Activated T-helper 1 cell treated with anti-CD3 and anti-CD28 coated beads, Interleukin-12 subunit alpha, Interleukin-12 subunit beta, Interleukin-2, Interleukin-4 antibody, amounts not matched to agents 30 ng/mL and 10 ng/mL and 1 ng/mL, durations not matched to agents 14 hours and 24 hours and 36 hours (primary cell): ENCODE results near the gene NPR1. TPM values are rescaled to one million over a fixed set of nuclear protein-coding genes. Genes with fewer than 3 reads are reported as not detected.
"Not testable (repeated sequence)": the region's sequence is repeated elsewhere in the genome, so short reads cannot be mapped to it uniquely, and the experiment has no call there.

Experiments
- DNase-seq: peaks from one replicate; pipeline ENCODE4 v3.0.0; 2021; ENCODE audit warnings: low spot score
- H3K27ac Mint-ChIP-seq: one replicate; pipeline ENCODE4 v1.8.0; 2021; ENCODE audit warnings: mild to moderate bottlenecking, mixed read lengths
- H3K27me3 Mint-ChIP-seq: one replicate; pipeline ENCODE4 v1.8.0; 2022; ENCODE audit warnings: mild to moderate bottlenecking, moderate library complexity, mixed read lengths; ENCODE audit not compliant: insufficient read depth
- H3K36me3 Mint-ChIP-seq: one replicate; pipeline ENCODE4 v1.8.0; 2021; ENCODE audit warnings: low read depth, mixed read lengths
- H3K4me1 Mint-ChIP-seq: one replicate; pipeline ENCODE4 v1.8.0; 2021; ENCODE audit warnings: low read depth, mixed read lengths
- H3K4me3 Mint-ChIP-seq: one replicate; pipeline ENCODE4 v1.8.0; 2021; ENCODE audit warnings: mild to moderate bottlenecking, moderate library complexity, mixed read lengths
- H3K9me3 Mint-ChIP-seq: one replicate; pipeline ENCODE4 v1.8.0; 2021; ENCODE audit warnings: mixed read lengths
- intact Hi-C: fragments of 100-400 bp; cut with micrococcal nuclease; formaldehyde crosslinking; loops from one replicate; pipeline ENCODE4 v1.15.1; 2024
- total RNA-seq: library from RNA; stranded (reverse); gene quantifications from 2 replicates; pipeline ENCODE4 v1.2.3, GENCODE V29; 2022

Gene NPR1
- total RNA-seq, 1 donor from 2014 or later: 0.05 TPM

GRCh38 chr1:153640213-153640612 lies 38.3 kb upstream of the NPR1 start:
- DNase-seq, intact Hi-C loops, H3K27ac Mint-ChIP-seq, H3K27me3 Mint-ChIP-seq, H3K4me3 Mint-ChIP-seq, H3K9me3 Mint-ChIP-seq: not testable (repeated sequence)
- Mint-ChIP-seq H3K4me1 (peaks cover 38% of the 10 kb centered on the region), H3K36me3 (peaks cover 55% of the 10 kb centered on the region)

DNA sequence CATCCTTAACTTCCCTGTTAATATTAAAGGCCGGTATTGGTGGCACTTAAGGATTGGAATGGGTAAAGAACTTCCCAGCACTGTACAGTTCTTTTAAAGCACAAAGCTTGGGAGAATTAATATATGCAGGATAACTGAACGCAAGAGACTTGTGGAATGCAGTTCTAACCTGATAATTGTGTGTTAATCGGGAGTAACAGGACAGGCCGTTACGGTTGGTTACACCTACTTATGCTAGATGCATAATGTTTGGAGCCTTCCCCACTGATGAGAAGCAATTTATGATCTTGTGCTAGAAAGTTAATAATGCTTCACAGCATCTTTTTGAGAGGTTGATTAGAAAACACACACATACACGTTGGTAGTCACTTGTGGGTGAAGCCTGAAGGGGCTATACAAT lies 37.6 kb upstream of the NPR1 start:
- H3K4me1 Mint-ChIP-seq: peaks cover 40% of the 10 kb centered on the region
- no peak overlapping the region for H3K4me3 Mint-ChIP-seq
- no peak for DNase-seq
- H3K27me3 Mint-ChIP-seq: no peaks in the 10 kb centered on the region
- intact Hi-C loops: no loop called here
- no peaks in the 10 kb centered on the region for H3K9me3 Mint-ChIP-seq
- H3K36me3 Mint-ChIP-seq: peaks cover 62% of the 10 kb centered on the region
- H3K27ac Mint-ChIP-seq: no peak overlapping the region

- DNase-seq: no peak
- Mint-ChIP-seq H3K27me3 (no peaks in the 10 kb centered on the region), H3K36me3 (peaks cover 61% of the 10 kb centered on the region), H3K4me3 (no peak overlapping the region), H3K4me1 (peaks cover 39% of the 10 kb centered on the region), H3K27ac (no peak overlapping the region), H3K9me3 (no peaks in the 10 kb centered on the region)
- intact Hi-C loops: no loop called here
These were observed 36.3 kb upstream of the NPR1 start for GRCh38 chr1:153642161-153642560.

DNA sequence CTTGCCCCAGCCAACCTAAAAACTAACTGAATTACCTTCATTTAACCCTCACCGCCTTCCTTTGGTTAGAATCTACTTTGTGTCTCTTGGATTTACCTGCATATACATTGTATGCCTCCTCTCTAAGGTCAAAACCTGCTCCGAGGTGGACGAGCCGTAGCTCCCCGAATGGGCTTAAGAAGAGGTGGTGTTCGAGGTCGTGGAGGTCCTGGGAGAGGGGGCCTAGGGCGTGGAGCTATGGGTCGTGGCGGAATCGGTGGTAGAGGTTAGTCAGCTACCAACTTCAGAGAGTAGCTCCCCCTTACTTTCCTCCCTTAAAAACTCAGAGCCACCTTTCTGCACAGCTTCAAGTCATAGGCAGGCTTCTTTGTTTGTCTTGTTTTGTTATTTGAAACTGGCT lies 35.4 kb upstream of the NPR1 start:
- DNase-seq: no peak
- peaks cover 34% of the 10 kb centered on the region for H3K4me1 Mint-ChIP-seq
- intact Hi-C loops: no loop called here
- H3K4me3 Mint-ChIP-seq: no peak overlapping the region
- H3K27ac Mint-ChIP-seq: no peak overlapping the region
- H3K36me3 Mint-ChIP-seq: peaks cover 58% of the 10 kb centered on the region
- H3K27me3 Mint-ChIP-seq: no peaks in the 10 kb centered on the region
- H3K9me3 Mint-ChIP-seq: no peaks in the 10 kb centered on the region

DNA sequence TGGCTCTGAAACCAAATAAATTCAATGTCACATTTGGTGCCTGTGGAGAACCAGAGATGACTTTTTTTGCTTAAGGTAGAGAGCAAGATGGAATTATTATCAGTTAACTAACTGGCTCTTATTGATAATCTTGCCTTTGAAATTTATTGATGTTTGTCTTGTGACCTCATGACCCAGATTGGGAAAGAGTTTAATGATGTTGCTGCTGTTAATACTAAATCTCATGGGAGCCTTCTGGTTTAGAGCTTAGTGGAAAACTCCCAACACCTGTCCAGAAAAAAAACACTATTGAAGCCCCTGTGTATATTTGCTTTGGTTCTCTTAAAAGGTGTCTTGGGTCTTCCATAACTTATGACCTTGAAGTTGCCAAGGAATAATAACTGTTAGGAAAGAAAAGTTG lies 34.7 kb upstream of the NPR1 start:
- peaks cover 33% of the 10 kb centered on the region for H3K4me1 Mint-ChIP-seq
- peaks cover 58% of the 10 kb centered on the region for H3K36me3 Mint-ChIP-seq
- no peak overlapping the region for H3K27ac Mint-ChIP-seq
- H3K9me3 Mint-ChIP-seq: no peaks in the 10 kb centered on the region
- no peak overlapping the region for H3K4me3 Mint-ChIP-seq
- DNase-seq: no peak
- intact Hi-C loops: no loop called here
- no peaks in the 10 kb centered on the region for H3K27me3 Mint-ChIP-seq

- DNase-seq: no peak
- H3K9me3 Mint-ChIP-seq: no peaks in the 10 kb centered on the region
- H3K4me3 Mint-ChIP-seq: no peak overlapping the region
- H3K27me3 Mint-ChIP-seq: no peaks in the 10 kb centered on the region
- H3K4me1 Mint-ChIP-seq: peaks cover 27% of the 10 kb centered on the region
- intact Hi-C loops: no loop called here
- no peak overlapping the region for H3K27ac Mint-ChIP-seq
- H3K36me3 Mint-ChIP-seq: peaks cover 44% of the 10 kb centered on the region
These were observed 31.7 kb upstream of the NPR1 start for GRCh38 chr1:153646672-153647345.

DNA sequence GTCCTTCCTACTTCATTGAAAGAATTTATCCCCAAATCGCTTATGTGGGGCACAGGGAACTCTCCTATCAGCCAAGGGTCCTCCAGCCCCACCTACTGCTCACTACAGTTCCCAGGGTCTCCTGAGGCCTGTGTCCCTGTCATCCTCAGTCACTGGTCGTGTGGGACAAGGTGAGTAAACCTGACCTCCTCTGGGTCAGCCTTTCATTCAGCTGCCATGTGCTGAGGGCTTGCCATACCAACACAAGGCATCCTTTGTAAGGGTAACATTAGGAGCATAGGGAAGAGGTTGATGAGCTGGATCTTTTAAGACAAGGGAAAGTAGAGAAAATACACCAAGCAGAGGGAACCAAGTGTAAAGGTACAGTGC lies 31.2 kb upstream of the NPR1 start:
- Mint-ChIP-seq H3K9me3 (no peaks in the 10 kb centered on the region), H3K27me3 (no peaks in the 10 kb centered on the region), H3K27ac (no peak overlapping the region), H3K4me1 (peaks cover 27% of the 10 kb centered on the region), H3K4me3 (peak overlapping the region; percentile 8), H3K36me3 (peaks cover 40% of the 10 kb centered on the region)
- no peak for DNase-seq
- intact Hi-C loops: no loop called here

GRCh38 chr1:153648000-153648643 lies 30.4 kb upstream of the NPR1 start:
- H3K27me3 Mint-ChIP-seq: no peaks in the 10 kb centered on the region
- DNase-seq: no peak
- no peak overlapping the region for H3K4me3 Mint-ChIP-seq
- H3K4me1 Mint-ChIP-seq: peaks cover 23% of the 10 kb centered on the region
- no peak overlapping the region for H3K27ac Mint-ChIP-seq
- H3K9me3 Mint-ChIP-seq: no peaks in the 10 kb centered on the region
- peaks cover 35% of the 10 kb centered on the region for H3K36me3 Mint-ChIP-seq
- intact Hi-C loops: no loop called here

- Mint-ChIP-seq H3K4me1 (peaks cover 14% of the 10 kb centered on the region), H3K36me3 (peaks cover 27% of the 10 kb centered on the region), H3K27ac (peak overlapping the region; percentile 1), H3K4me3 (no peak overlapping the region), H3K9me3 (no peaks in the 10 kb centered on the region), H3K27me3 (no peaks in the 10 kb centered on the region)
- no peak for DNase-seq
- intact Hi-C loops: no loop called here
These were observed 29.2 kb upstream of the NPR1 start for GRCh38 chr1:153649137-153649862.

GRCh38 chr1:153649863-153650235 lies 28.6 kb upstream of the NPR1 start:
- Mint-ChIP-seq H3K36me3 (peaks cover 21% of the 10 kb centered on the region), H3K27ac (no peak overlapping the region), H3K4me1 (peaks cover 14% of the 10 kb centered on the region), H3K4me3 (no peak overlapping the region), H3K9me3 (no peaks in the 10 kb centered on the region), H3K27me3 (no peaks in the 10 kb centered on the region)
- intact Hi-C loops: no loop called here
- no peak for DNase-seq

DNA sequence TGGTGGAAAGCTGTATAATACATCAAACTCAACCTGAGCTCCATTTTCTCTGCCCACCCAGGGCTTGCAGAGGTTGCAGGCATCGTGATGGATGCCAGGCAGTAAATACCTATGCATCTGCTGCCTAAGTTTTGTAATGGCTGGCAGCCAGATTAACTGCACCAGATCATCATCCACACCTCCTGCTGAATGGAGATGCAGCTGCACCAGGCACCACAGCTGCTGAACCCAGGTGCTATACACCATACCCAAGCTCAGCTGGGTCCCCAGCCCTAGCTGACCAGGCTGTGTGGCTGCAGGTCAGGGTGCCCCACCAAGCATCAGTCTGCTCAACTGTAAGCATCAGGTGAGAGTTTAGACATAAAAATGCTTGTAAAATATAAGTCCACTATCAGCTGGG lies 26.7 kb upstream of the NPR1 start:
- H3K4me3 Mint-ChIP-seq: no peak overlapping the region
- intact Hi-C loops: no loop called here
- H3K9me3 Mint-ChIP-seq: no peaks in the 10 kb centered on the region
- no peak for DNase-seq
- no peaks in the 10 kb centered on the region for H3K27me3 Mint-ChIP-seq
- peaks cover 6% of the 10 kb centered on the region for H3K36me3 Mint-ChIP-seq
- H3K27ac Mint-ChIP-seq: no peak overlapping the region
- peaks cover 2% of the 10 kb centered on the region for H3K4me1 Mint-ChIP-seq

GRCh38 chr1:153652805-153653500 lies 25.5 kb upstream of the NPR1 start:
- Mint-ChIP-seq H3K27ac (no peak overlapping the region), H3K27me3 (no peaks in the 10 kb centered on the region), H3K9me3 (no peaks in the 10 kb centered on the region), H3K36me3 (peaks cover 2% of the 10 kb centered on the region), H3K4me3 (no peak overlapping the region), H3K4me1 (no peaks in the 10 kb centered on the region)
- no peak for DNase-seq
- intact Hi-C loops: no loop called here

DNA sequence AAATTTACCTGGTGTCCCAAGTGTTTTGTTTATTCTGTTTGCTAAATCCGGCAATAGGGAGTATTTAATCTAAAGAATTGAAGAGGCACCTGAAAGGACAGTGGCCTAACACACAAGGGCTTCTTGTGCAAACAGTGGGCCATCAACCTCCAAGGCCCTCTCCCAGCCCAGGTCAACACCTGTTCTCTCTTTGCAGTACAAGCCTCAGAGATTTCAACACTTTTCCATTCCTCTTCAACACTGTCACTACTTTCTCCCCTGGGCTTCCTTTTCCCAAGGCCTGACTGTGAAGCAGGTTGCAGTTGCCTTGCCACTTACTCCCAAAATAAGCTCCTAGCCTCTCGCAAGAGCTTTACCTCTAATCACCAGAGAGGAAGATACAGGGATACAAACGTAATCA lies 23.2 kb upstream of the NPR1 start:
- H3K36me3 Mint-ChIP-seq: peaks cover 2% of the 10 kb centered on the region
- H3K4me3 Mint-ChIP-seq: no peak overlapping the region
- peaks cover 11% of the 10 kb centered on the region for H3K4me1 Mint-ChIP-seq
- H3K27ac Mint-ChIP-seq: no peak overlapping the region
- H3K9me3 Mint-ChIP-seq: no peaks in the 10 kb centered on the region
- no peaks in the 10 kb centered on the region for H3K27me3 Mint-ChIP-seq
- no peak for DNase-seq
- intact Hi-C loops: no loop called here
